HG02588 (cell line): Measurements from ENCODE around the gene BTG3.

Experiments
- ATAC-seq: cut with Tn5 transposase; IDR thresholded peaks from one replicate; pipeline ENCODE4 v1.9.1; 2021; ENCODE audit warnings: mild to moderate bottlenecking, moderate library complexity; ENCODE audit not compliant: unreplicated experiment

The BTG3 gene

GRCh38 chr21:17585875-17586450 lies 26.7 kb downstream of the BTG3 start:
- no peak for ATAC-seq

GRCh38 chr21:17583898-17584297 lies 28.8 kb downstream of the BTG3 start:
- no peak for ATAC-seq

DNA sequence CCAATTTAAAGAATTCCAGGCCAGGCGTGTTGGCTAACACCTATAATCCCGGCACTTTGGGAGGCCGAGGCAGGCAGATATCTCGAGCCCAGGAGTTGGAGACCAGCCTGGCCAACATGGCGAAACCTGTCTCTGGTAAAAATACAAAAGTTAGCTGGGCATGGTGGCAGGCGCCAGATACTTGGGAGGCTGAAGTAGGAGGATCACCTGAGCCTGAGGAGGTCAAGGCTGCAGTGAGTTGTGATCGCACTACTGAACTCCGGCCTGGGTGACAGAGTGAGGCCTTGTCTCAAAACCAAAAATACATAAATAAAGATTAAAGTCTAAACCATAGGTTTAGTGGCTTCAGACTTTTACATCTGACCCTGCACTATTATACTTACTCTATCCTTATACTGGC lies 32.4 kb downstream of the BTG3 start:
- no peak for ATAC-seq

DNA sequence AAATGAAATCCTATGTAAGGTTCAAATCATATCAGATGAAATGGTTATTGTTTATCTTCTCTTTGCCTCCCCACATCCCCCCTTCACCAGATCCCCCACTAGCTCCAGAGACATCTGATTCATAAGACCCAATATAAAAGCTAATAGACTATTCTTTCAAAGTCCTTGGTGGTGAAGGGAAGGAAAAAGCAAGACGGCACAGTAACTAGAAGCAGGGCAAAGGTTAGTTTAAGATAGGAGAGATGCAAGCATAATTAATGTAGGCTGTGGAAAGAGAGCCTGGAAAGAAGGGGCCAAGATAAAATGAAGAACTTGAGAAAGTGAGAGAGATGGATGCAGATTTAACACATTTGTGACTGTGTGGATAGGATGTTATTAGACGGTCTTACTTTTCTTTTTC lies 33.8 kb downstream of the BTG3 start:
- ATAC-seq = no peak

DNA sequence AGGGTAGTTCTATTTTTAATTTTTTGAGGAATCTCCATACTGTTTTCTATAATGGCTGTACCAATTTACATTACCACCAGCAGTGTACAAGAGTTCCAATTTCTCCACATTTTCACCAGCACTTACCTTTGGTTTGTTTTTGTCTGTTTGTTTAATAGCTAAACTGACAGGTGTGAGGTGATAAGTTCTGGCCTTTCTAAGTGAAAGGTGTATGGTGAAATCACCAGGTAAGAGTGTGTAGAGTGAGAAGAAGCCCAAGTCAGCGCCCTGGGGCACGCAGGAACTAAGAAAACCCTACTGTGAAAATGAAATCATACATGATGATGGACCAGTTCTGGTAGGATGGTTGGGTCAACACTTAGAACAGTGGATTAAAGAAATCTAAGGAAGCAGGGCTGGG lies 34.5 kb downstream of the BTG3 start:
- no peak for ATAC-seq

DNA sequence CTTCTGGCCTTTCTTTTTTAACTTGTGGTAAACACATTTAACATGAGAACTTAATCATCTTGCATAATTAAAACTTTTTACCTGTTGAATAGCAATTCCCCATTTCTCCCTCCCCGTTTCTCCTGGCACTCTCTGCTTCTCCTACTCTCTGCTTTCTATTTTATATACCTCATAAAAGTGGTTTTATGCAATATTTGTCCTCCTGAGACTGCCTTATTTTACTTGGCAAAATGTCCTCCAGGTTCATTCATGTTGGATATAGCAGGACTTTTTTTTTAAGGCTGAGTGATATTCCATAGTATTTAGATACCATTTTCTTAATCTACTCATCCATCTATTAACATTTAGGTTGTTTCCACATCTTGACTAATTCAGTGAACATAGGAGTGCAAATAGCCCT lies 35.0 kb downstream of the BTG3 start:
- no peak for ATAC-seq

GRCh38 chr21:17576080-17576835 lies 36.4 kb downstream of the BTG3 start:
- no peak for ATAC-seq

- ATAC-seq = no peak
These were observed 37.6 kb downstream of the BTG3 start for GRCh38 chr21:17575076-17575475.

DNA sequence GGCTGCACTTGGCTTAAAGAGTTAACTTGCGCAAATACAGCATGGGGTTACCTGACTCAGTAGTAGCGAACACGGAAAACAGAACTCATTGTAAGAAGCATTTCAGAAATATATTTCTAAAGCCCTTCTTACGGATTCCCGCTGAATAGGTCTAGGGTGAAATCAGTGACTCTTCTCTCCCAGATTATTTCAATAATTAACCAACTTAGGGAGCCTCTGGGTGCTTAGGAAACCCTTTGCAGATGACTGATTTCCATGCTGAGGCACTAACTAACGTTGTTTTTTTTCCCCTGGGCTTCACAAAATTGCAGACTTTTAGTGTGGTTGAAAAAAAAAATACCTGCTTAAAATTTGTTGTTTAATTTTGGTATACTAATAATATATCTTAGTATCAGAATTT lies 40.3 kb downstream of the BTG3 start:
- ATAC-seq = no peak

DNA sequence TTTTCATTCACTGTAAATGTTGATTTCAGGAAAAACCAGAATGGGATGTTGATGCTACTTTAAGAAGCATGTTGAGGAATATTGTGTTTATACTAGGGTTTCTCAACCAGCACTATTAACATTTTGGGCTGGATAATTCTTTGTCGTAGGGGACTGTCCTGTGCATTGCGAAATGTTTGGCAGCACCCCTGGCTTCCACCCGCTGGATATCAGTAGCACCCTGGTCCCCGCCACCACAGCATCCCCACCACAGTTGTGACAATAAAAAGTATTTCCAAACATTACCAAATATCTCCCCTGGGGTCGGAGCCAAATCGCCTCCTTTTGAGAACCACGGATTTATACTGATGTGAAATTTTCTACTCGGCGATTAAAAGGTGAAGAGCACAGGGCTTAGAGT lies 41.9 kb downstream of the BTG3 start:
- no peak for ATAC-seq

DNA sequence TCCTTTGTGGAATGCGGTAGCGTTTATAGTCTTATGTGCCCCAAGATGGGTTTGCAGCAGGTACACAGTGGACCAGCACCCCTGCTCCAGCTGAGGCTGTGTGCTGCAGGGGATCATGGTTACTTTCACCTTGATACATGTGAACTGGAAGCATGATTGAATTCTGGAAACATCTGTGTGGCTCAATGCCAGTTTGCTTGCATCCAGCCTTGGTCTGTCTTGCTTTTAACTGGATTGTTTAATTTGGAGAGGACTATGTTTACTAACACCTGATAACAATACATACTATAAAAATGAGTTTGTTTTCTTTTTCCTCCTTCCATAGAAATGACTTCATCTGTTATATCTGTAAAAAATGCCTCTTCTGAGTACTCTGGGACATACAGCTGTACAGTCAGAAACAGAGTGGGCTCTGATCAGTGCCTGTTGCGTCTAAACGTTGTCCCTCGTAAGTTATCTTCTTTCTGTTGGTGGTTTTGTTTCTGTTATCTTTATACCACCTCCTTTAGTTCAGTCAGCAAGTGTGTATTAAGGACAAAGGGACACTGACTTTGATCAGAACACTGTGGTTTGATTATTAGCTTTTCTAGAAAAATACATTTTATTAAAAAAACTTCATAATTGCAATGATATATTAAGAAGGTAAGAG lies 52.2 kb downstream of the BTG3 start:
- no peak for ATAC-seq

GRCh38 chr21:17554679-17555465 lies 57.8 kb downstream of the BTG3 start:
- ATAC-seq = no peak

DNA sequence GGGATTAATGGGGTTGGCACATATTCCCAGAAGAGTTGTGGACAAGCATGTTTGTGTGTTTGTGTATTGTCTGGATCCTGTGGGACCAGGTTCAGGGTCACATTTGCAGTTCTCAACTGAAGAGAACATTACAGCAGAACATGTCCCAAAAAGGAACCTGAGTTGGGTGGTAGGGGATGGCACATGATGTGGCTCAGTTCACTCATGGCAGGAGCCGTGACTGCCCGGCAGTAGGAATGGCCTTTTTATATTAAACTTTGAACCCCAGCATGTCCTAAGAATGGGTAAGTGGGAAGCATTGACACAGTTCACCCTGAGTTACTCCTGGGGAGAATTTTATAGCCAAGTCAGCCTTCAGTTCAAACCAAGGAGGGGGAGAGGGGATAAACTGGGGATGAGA lies 58.6 kb downstream of the BTG3 start:
- ATAC-seq = no peak

DNA sequence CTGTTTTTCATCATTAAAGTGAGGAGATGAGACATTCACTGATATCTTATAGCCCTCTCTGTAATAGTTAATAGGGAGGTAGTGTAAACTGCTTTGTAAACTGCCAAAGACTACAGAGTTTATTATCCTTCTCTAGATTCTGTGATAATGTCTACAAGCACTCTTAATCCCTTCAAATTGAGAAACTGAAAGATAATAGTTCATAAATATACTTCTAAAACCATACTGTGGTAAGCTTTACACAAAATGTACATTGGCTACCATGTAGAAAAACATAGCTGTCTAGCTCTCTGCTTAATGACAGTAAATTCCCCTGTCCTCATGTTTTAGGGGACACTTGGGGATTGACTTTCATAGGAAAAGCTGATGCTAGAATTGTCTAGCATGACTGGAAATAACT lies 60.3 kb downstream of the BTG3 start:
- no peak for ATAC-seq

- no peak for ATAC-seq
These were observed 61.9 kb downstream of the BTG3 start for GRCh38 chr21:17550671-17551308.

GRCh38 chr21:17548262-17548661 lies 64.4 kb downstream of the BTG3 start:
- no peak for ATAC-seq

DNA sequence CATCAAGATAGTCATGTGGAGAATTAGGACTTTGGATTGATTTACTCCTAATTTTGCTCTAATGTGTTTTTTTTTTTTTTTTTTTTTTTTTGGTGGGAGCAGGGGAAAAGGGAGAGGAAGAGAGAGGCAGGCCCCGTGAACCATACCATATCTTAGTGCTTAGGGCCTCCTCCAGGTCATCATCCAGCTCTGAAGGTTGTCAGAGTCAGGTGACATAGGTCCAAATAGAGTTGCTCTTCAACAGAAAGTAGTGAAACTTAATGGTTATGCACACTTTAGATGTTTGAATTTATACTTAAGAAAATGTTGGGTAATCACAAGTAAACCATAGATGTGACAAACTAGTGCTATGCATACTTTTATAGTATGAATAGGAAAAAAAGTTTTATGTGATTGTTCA lies 67.7 kb downstream of the BTG3 start:
- no peak for ATAC-seq
